Endodermal cell (in vitro differentiated cells): ENCODE results near the gene C3orf85. TPM values are rescaled to one million over a fixed set of nuclear protein-coding genes. Genes with fewer than 3 reads are reported as not detected.

ENCODE experiments used
- DNase-seq: peaks from one replicate; pipeline ENCODE4 v3.0.0-alpha.2; 2017
- H3K27ac ChIP-seq: 2 replicates; pipeline ENCODE4 v1.5.1; 2013; ENCODE audit warnings: mild to moderate bottlenecking, low read depth, low read length, moderate library complexity
- H3K27me3 ChIP-seq: 2 replicates; pipeline ENCODE4 v1.6.1; 2013; ENCODE audit warnings: mild to moderate bottlenecking, low read length, moderate library complexity; ENCODE audit not compliant: insufficient read depth, control insufficient read depth, poor library complexity, severe bottlenecking
- H3K36me3 ChIP-seq: 2 replicates; pipeline ENCODE4 v1.7.0; 2013; ENCODE audit warnings: mild to moderate bottlenecking, low read length, moderate library complexity; ENCODE audit not compliant: control insufficient read depth, insufficient read depth
- H3K4me1 ChIP-seq: one replicate; pipeline ENCODE4 v1.7.0; 2013; ENCODE audit warnings: low read length; ENCODE audit not compliant: control insufficient read depth, insufficient read depth
- H3K4me3 ChIP-seq: 2 replicates; pipeline ENCODE4 v1.5.1; 2013; ENCODE audit warnings: mild to moderate bottlenecking, low read length, moderate library complexity
- H3K9ac ChIP-seq: 2 replicates; pipeline ENCODE4 v1.6.1; 2013; ENCODE audit warnings: mild to moderate bottlenecking, low read length, moderate library complexity; ENCODE audit not compliant: poor library complexity, severe bottlenecking; ENCODE audit errors: extremely low read depth
- H3K9me3 ChIP-seq: 2 replicates; pipeline ENCODE4 v1.6.1; 2013; ENCODE audit warnings: mild to moderate bottlenecking, low read length, moderate library complexity; ENCODE audit not compliant: control insufficient read depth
- H3K27ac Mint-ChIP-seq: 2 replicates; pipeline ENCODE4 v1.8.0; 2020; ENCODE audit warnings: mixed read lengths
- H3K27me3 Mint-ChIP-seq: 2 replicates; pipeline ENCODE4 v1.8.0; 2021; ENCODE audit warnings: mild to moderate bottlenecking, mixed read lengths; ENCODE audit not compliant: insufficient read depth
- H3K36me3 Mint-ChIP-seq: 2 replicates; pipeline ENCODE4 v1.8.0; 2020; ENCODE audit warnings: low read depth, mixed read lengths
- H3K4me1 Mint-ChIP-seq: 2 replicates; pipeline ENCODE4 v1.8.0; 2020; ENCODE audit warnings: mixed read lengths
- H3K4me3 Mint-ChIP-seq: 2 replicates; pipeline ENCODE4 v1.8.0; 2020; ENCODE audit warnings: mild to moderate bottlenecking, moderate library complexity, mixed read lengths
- H3K9me3 Mint-ChIP-seq: 2 replicates; pipeline ENCODE4 v1.8.0; 2020; ENCODE audit warnings: mild to moderate bottlenecking, mixed read lengths
- CTCF ChIP-seq: fragments of 200-600 bp; sonication (generic); conservative IDR thresholded peaks from 2 replicates; pipeline ENCODE4 v1.5.0; 2021; ENCODE audit warnings: antibody characterized with exemption, mild to moderate bottlenecking
- WGBS, 2 experiments: methylation state at CpG; one replicate each; pipeline versions ENCODE4 v1.1.5 to v1.1.7; 2013; ENCODE audit warnings: missing lambda C conversion rate in 2 of 2, mixed read lengths in 1 of 2; ENCODE audit not compliant: insufficient coverage in 1 of 2, insufficient read length in 1 of 2; 5-methylcytosine and 5-hydroxymethylcytosine counted together
- total RNA-seq, 2 donors: library from RNA; stranded (reverse); fragmentation: NEBNext Ultra II Directional in 1 of 2; extraction: Animal tissue kit (Norgen Biotek cat#: 25700) in 1 of 2; gene quantifications; 2 replicates in 1 of 2; 3 replicates in 1 of 2; pipeline ENCODE4 v1.2.1, GENCODE V29; 2021

C3orf85 gene
- total RNA-seq, 2 donors from 2014 or later = not detected

GRCh38 chr3:109115451-109115850, 21.1 kb upstream of the C3orf85 start:
- H3K27me3 Mint-ChIP-seq = no peaks in the 10 kb centered on the region
- no peaks in the 10 kb centered on the region for H3K4me1 ChIP-seq
- no peak for DNase-seq

GRCh38 chr3:109116031-109116430, 20.5 kb upstream of the C3orf85 start:
- 78 to 97% methylated on average over 2 of the region's 2 CpGs for WGBS, 2 experiments
- H3K27ac Mint-ChIP-seq = no peak overlapping the region
- H3K4me1 ChIP-seq = no peaks in the 10 kb centered on the region
- no peak overlapping the region for H3K9ac ChIP-seq
- no peaks in the 10 kb centered on the region for H3K27me3 ChIP-seq
- no peaks in the 10 kb centered on the region for H3K9me3 Mint-ChIP-seq
- no peaks in the 10 kb centered on the region for H3K9me3 ChIP-seq
- H3K4me3 Mint-ChIP-seq = no peak overlapping the region
- no peaks in the 10 kb centered on the region for H3K36me3 ChIP-seq
- TF ChIP-seq CTCF = no peak
- no peak for DNase-seq
- H3K4me3 ChIP-seq = no peak overlapping the region
- H3K27me3 Mint-ChIP-seq = no peaks in the 10 kb centered on the region
- no peaks in the 10 kb centered on the region for H3K36me3 Mint-ChIP-seq
- no peak overlapping the region for H3K27ac ChIP-seq
- peaks cover 7% of the 10 kb centered on the region for H3K4me1 Mint-ChIP-seq

More at GRCh38 chr3:109115451-109115850, 21.1 kb upstream of the C3orf85 start:
- Mint-ChIP-seq H3K9me3 (no peaks in the 10 kb centered on the region), H3K4me1 (peaks cover 3% of the 10 kb centered on the region), H3K36me3 (no peaks in the 10 kb centered on the region), H3K27ac (no peak overlapping the region), H3K4me3 (no peak overlapping the region)
- H3K9ac ChIP-seq = no peak overlapping the region
- TF ChIP-seq CTCF = no peak
- no peaks in the 10 kb centered on the region for H3K27me3 ChIP-seq
- 90 to 100% methylated on average over 1 to 2 of the region's 2 CpGs for WGBS, 2 experiments
- H3K4me3 ChIP-seq = no peak overlapping the region
- no peaks in the 10 kb centered on the region for H3K9me3 ChIP-seq
- no peak overlapping the region for H3K27ac ChIP-seq
- H3K36me3 ChIP-seq = no peaks in the 10 kb centered on the region

- no peak within 1 kb of the TSS for H3K4me3 Mint-ChIP-seq
- no peaks in the 10 kb centered on the region for H3K27me3 ChIP-seq
- TF ChIP-seq CTCF = no peak
These were observed 18.6 kb upstream of the C3orf85 start, which contains the start of gene MORC1 for GRCh38 chr3:109117939-109118338. TSS of gene MORC1 (minus strand) at chr3:109118134. CDS start at chr3:109118059, 75 bp downstream.

More at GRCh38 chr3:109117939-109118338, 18.6 kb upstream of the C3orf85 start, which contains the start of gene MORC1:
- H3K9ac ChIP-seq = no peak within 1 kb of the TSS
- DNase-seq = no peak
- H3K4me3 ChIP-seq = no peak within 1 kb of the TSS
- Mint-ChIP-seq H3K36me3 (peaks cover 5% of the 10 kb centered on the region), H3K4me1 (peaks cover 10% of the 10 kb centered on the region), H3K9me3 (peaks cover 9% of the 10 kb centered on the region), H3K27me3 (peaks cover 2% of the 10 kb centered on the region), H3K27ac (no peak within 1 kb of the TSS)
- no peaks in the 10 kb centered on the region for H3K4me1 ChIP-seq
- H3K27ac ChIP-seq = no peak within 1 kb of the TSS
- no peaks in the 10 kb centered on the region for H3K36me3 ChIP-seq
- 94 to 96% methylated on average over 25 to 38 of the region's 38 CpGs for WGBS, 2 experiments
- no peaks in the 10 kb centered on the region for H3K9me3 ChIP-seq
